H9 (cell line): ENCODE data around the gene CPB2. TPM values are rescaled to one million over a fixed set of nuclear protein-coding genes. Genes with fewer than 3 reads are reported as not detected.

Experiments
- DNase-seq: peaks from one replicate; pipeline ENCODE4 v3.0.0-alpha.2; 2017
- H2AFZ ChIP-seq: one replicate; pipeline ENCODE4 v1.6.1; 2013; ENCODE audit warnings: mild to moderate bottlenecking, low read length, control low read depth, moderate library complexity
- H2AK5ac ChIP-seq: 2 replicates; pipeline ENCODE4 v1.6.1; 2013; ENCODE audit warnings: low read length, control low read depth, mixed read lengths; ENCODE audit not compliant: insufficient read length
- H2BK120ac ChIP-seq: one replicate; pipeline ENCODE4 v1.6.1; 2013; ENCODE audit warnings: low read depth, mild to moderate bottlenecking, low read length, control low read depth, inconsistent platforms; ENCODE audit not compliant: poor library complexity, severe bottlenecking
- H2BK12ac ChIP-seq: 2 replicates; pipeline ENCODE4 v1.6.1; 2013; ENCODE audit warnings: low read length, control low read depth, mixed read lengths, low read depth; ENCODE audit not compliant: insufficient read length
- H2BK15ac ChIP-seq: 2 replicates; pipeline ENCODE4 v1.6.1; 2013; ENCODE audit warnings: low read depth, low read length, control low read depth
- H2BK20ac ChIP-seq: one replicate; pipeline ENCODE4 v1.6.1; 2013; ENCODE audit warnings: low read depth, mild to moderate bottlenecking, low read length, control low read depth, inconsistent platforms; ENCODE audit not compliant: poor library complexity, severe bottlenecking
- H2BK5ac ChIP-seq: 2 replicates; pipeline ENCODE4 v1.6.1; 2013; ENCODE audit warnings: low read length, control low read depth, mixed read lengths; ENCODE audit not compliant: insufficient read length
- H3K14ac ChIP-seq: 2 replicates; pipeline ENCODE4 v1.6.1; 2013; ENCODE audit warnings: low read length, control low read depth; ENCODE audit not compliant: insufficient read depth
- H3K18ac ChIP-seq: 2 replicates; pipeline ENCODE4 v1.6.1; 2013; ENCODE audit warnings: low read depth, mild to moderate bottlenecking, mixed read lengths, low read length, control low read depth; ENCODE audit not compliant: insufficient read length
- H3K23ac ChIP-seq: 2 replicates; pipeline ENCODE4 v1.6.1; 2013; ENCODE audit warnings: low read length, control low read depth, mixed read lengths, low read depth; ENCODE audit not compliant: insufficient read length
- H3K23me2 ChIP-seq: 2 replicates; pipeline ENCODE4 v1.6.1; 2013; ENCODE audit warnings: low read depth, mild to moderate bottlenecking, mixed read lengths, low read length, control low read depth; ENCODE audit not compliant: insufficient read length, poor library complexity, severe bottlenecking
- H3K27ac ChIP-seq: 2 replicates; pipeline ENCODE4 v1.5.1; 2013; ENCODE audit warnings: low read length, control low read depth, mixed read lengths, low read depth; ENCODE audit not compliant: insufficient read length
- H3K27me3 ChIP-seq: 2 replicates; pipeline ENCODE4 v1.6.1; 2013; ENCODE audit warnings: low read length, control low read depth, inconsistent platforms; ENCODE audit not compliant: insufficient read depth
- H3K4ac ChIP-seq: 2 replicates; pipeline ENCODE4 v1.6.1; 2013; ENCODE audit warnings: low read depth, mild to moderate bottlenecking, control low read depth, inconsistent platforms, low read length, moderate library complexity
- H3K4me1 ChIP-seq: 2 replicates; pipeline ENCODE4 v1.6.1; 2013; ENCODE audit warnings: low read length, control low read depth, inconsistent platforms; ENCODE audit not compliant: insufficient read depth
- H3K4me2 ChIP-seq: 2 replicates; pipeline ENCODE4 v1.6.1; 2013; ENCODE audit warnings: low read length, control low read depth, mixed read lengths; ENCODE audit not compliant: insufficient read length, insufficient read depth
- H3K56ac ChIP-seq: 2 replicates; pipeline ENCODE4 v1.6.1; 2013; ENCODE audit warnings: low read depth, mild to moderate bottlenecking, mixed read lengths, low read length, control low read depth; ENCODE audit not compliant: insufficient read length
- H3K79me1 ChIP-seq: 2 replicates; pipeline ENCODE4 v1.6.1; 2013; ENCODE audit warnings: low read depth, mild to moderate bottlenecking, moderate library complexity, low read length, control low read depth, inconsistent platforms; ENCODE audit not compliant: insufficient read depth, poor library complexity, severe bottlenecking
- H3K79me2 ChIP-seq: 2 replicates; pipeline ENCODE4 v1.6.1; 2013; ENCODE audit warnings: low read length, control low read depth, inconsistent platforms; ENCODE audit not compliant: insufficient read depth
- H3K9ac ChIP-seq: 2 replicates; pipeline ENCODE4 v1.6.1; 2013; ENCODE audit warnings: low read length, control low read depth, mixed read lengths; ENCODE audit not compliant: insufficient read length; ENCODE audit errors: extremely low read depth
- H3K9me3 ChIP-seq: one replicate; pipeline ENCODE4 v1.6.1; 2013; ENCODE audit warnings: low read depth, low read length, inconsistent platforms; ENCODE audit not compliant: control insufficient read depth
- H3T11ph ChIP-seq: one replicate; pipeline ENCODE4 v1.6.1; 2013; ENCODE audit warnings: mild to moderate bottlenecking, low read length, control low read depth, inconsistent platforms
- H4K20me1 ChIP-seq: one replicate; pipeline ENCODE4 v1.6.1; 2013; ENCODE audit not compliant: control insufficient read depth, insufficient read length, insufficient read depth
- H4K5ac ChIP-seq: 2 replicates; pipeline ENCODE4 v1.6.1; 2013; ENCODE audit warnings: low read depth, mild to moderate bottlenecking, mixed read lengths, low read length, control low read depth; ENCODE audit not compliant: insufficient read length
- H4K8ac ChIP-seq: replicated peaks from 2 replicates; pipeline ENCODE4 v1.6.1; 2013; ENCODE audit warnings: low read length, control low read depth, mixed read lengths, low read depth; ENCODE audit not compliant: insufficient read length
- H4K91ac ChIP-seq: 2 replicates; pipeline ENCODE4 v1.6.1; 2013; ENCODE audit warnings: low read depth, mild to moderate bottlenecking, moderate library complexity, mixed read lengths, low read length, control low read depth; ENCODE audit not compliant: insufficient read length
- H3K27ac Mint-ChIP-seq, 3 experiments: 2 replicates in 2 of 3; 3 replicates in 1 of 3; pipeline ENCODE4 v1.8.0; 2020 to 2021; ENCODE audit warnings: mixed read lengths in 3 of 3, mild to moderate bottlenecking in 1 of 3, moderate library complexity in 1 of 3
- H3K27me3 Mint-ChIP-seq: 2 replicates; pipeline ENCODE4 v1.8.0; 2021; ENCODE audit warnings: low read depth, mild to moderate bottlenecking, moderate library complexity, mixed read lengths
- H3K36me3 Mint-ChIP-seq, 3 experiments: 2 replicates in 2 of 3; 3 replicates in 1 of 3; pipeline ENCODE4 v1.8.0; 2020 to 2021; ENCODE audit warnings: low read depth in 3 of 3, mixed read lengths in 3 of 3; ENCODE audit not compliant: insufficient read depth in 1 of 3
- H3K4me1 Mint-ChIP-seq, 2 experiments: 2 replicates each; pipeline ENCODE4 v1.8.0; 2020; ENCODE audit warnings: mixed read lengths in 2 of 2
- H3K4me3 Mint-ChIP-seq, 2 experiments: 2 replicates in 1 of 2; 3 replicates in 1 of 2; pipeline ENCODE4 v1.8.0; 2020 to 2021; ENCODE audit warnings: mild to moderate bottlenecking in 2 of 2, mixed read lengths in 2 of 2, moderate library complexity in 1 of 2
- H3K9me3 Mint-ChIP-seq, 2 experiments: 2 replicates in 1 of 2; 3 replicates in 1 of 2; pipeline ENCODE4 v1.8.0; 2020; ENCODE audit warnings: mild to moderate bottlenecking in 2 of 2, mixed read lengths in 2 of 2, moderate library complexity in 1 of 2
- WGBS: extraction: QIAGEN DNeasy Blood & Tissue Kit; methylation state at CpG from one replicate; pipeline ENCODE4 v1.1.7; 2013; ENCODE audit warnings: missing lambda C conversion rate, low lambda C conversion rate, mixed read lengths; ENCODE audit not compliant: insufficient read length; ENCODE audit errors: extremely low coverage; 5-methylcytosine and 5-hydroxymethylcytosine counted together
- total RNA-seq: library from RNA; stranded (reverse); gene quantifications from 2 replicates; pipeline ENCODE4 v1.2.1, GENCODE V29; 2021
- TF ChIP-seq, protein P1 (sequence below): fragments of 200-600 bp; sonication (generic); conservative IDR thresholded peaks from 3 replicates; pipeline ENCODE4 v1.8.0; 2021; ENCODE audit warnings: antibody characterized with exemption, mild to moderate bottlenecking

The CPB2 gene
- total RNA-seq, 1 experiment from 2014 or later: not detected

DNA sequence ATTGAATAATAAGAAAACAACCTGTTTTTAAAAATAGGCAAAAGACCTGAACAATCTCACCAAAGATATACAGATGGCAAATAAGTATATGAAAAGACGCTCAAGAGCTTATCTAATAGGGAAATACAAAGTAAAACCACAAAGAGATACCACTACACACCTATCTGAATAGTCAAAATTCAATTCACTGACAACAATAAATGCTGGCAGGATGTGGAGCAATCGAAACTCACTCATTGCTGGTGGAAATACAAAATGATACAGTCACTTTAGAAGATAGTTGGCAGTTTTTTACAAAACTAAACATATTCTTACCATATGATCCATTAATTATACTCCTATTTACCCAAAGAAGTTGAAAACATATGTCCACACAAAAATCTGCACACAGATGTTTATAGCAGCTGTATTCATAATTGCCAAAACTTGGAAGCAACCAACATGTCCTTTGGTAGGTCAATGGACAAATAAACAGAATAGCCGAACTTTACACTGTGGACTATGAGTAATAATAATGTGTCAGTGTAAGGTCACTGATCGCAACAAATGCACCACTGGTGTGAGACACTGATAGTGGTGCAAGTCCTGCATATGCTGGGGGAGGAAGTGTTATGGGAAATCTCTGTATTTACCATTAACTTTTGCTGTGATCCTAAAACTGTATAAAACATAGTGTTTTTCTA is 73.1 kb downstream of the CPB2 start:
- peaks cover 21 to 37% (median 29%) of the 10 kb centered on the region in 3 experiments for H3K36me3 Mint-ChIP-seq
- no peak overlapping the region for H3K4me2 ChIP-seq
- H4K20me1 ChIP-seq: no peaks in the 10 kb centered on the region
- no peak overlapping the region for H4K91ac ChIP-seq
- no peak overlapping the region for H3K27ac Mint-ChIP-seq
- H2AK5ac ChIP-seq: no peak overlapping the region
- no peak overlapping the region for H4K5ac ChIP-seq
- H2AFZ ChIP-seq: no peak overlapping the region
- WGBS: no CpG with 5 or more reads among the region's 4 CpGs
- no peak for DNase-seq
- no peak overlapping the region for H3T11ph ChIP-seq
- H3K18ac ChIP-seq: no peak overlapping the region
- no peak overlapping the region for H2BK12ac ChIP-seq
- no peak overlapping the region for H3K9ac ChIP-seq
- no peak overlapping the region for H2BK5ac ChIP-seq
- no peak overlapping the region for H2BK20ac ChIP-seq
- peaks cover 2 to 8% of the 10 kb centered on the region in 2 experiments; a peak in 3 of 4 replicates for H3K4me1 Mint-ChIP-seq
- no peak overlapping the region for H3K4ac ChIP-seq
- no peak overlapping the region for H2BK15ac ChIP-seq
- H4K8ac ChIP-seq: no peak overlapping the region
- no peak overlapping the region for H3K27ac ChIP-seq
- no peak overlapping the region for H2BK120ac ChIP-seq
- TF ChIP-seq, protein P1, sequence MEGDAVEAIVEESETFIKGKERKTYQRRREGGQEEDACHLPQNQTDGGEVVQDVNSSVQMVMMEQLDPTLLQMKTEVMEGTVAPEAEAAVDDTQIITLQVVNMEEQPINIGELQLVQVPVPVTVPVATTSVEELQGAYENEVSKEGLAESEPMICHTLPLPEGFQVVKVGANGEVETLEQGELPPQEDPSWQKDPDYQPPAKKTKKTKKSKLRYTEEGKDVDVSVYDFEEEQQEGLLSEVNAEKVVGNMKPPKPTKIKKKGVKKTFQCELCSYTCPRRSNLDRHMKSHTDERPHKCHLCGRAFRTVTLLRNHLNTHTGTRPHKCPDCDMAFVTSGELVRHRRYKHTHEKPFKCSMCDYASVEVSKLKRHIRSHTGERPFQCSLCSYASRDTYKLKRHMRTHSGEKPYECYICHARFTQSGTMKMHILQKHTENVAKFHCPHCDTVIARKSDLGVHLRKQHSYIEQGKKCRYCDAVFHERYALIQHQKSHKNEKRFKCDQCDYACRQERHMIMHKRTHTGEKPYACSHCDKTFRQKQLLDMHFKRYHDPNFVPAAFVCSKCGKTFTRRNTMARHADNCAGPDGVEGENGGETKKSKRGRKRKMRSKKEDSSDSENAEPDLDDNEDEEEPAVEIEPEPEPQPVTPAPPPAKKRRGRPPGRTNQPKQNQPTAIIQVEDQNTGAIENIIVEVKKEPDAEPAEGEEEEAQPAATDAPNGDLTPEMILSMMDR: no peak
- H3K27me3 ChIP-seq: no peaks in the 10 kb centered on the region
- H3K23ac ChIP-seq: no peak overlapping the region
- no peaks in the 10 kb centered on the region for H3K79me1 ChIP-seq
- H3K79me2 ChIP-seq: no peaks in the 10 kb centered on the region
- no peak overlapping the region for H3K56ac ChIP-seq
- H3K27me3 Mint-ChIP-seq: no peaks in the 10 kb centered on the region
- H3K9me3 Mint-ChIP-seq: peaks cover 5 to 11% of the 10 kb centered on the region in 2 experiments; a peak in 4 of 5 replicates
- H3K23me2 ChIP-seq: no peaks in the 10 kb centered on the region
- H3K9me3 ChIP-seq: no peaks in the 10 kb centered on the region
- H3K4me1 ChIP-seq: no peaks in the 10 kb centered on the region
- no peak overlapping the region for H3K4me3 Mint-ChIP-seq
- H3K14ac ChIP-seq: no peak overlapping the region
